GM10266 (cell line): ENCODE data around the gene BCAS3.

Source experiments
- DNase-seq: peaks from one replicate; pipeline ENCODE4 v3.0.0; 2012; ENCODE audit errors: extremely low spot score
- TF ChIP-seq, protein P1 (sequence below): IDR thresholded peaks from 2 replicates; pipeline ENCODE4 v1.5.1; 2012; ENCODE audit warnings: mild to moderate bottlenecking, low read depth; ENCODE audit not compliant: control insufficient read depth, insufficient read depth; ENCODE audit errors: missing control alignments

Gene BCAS3

DNA sequence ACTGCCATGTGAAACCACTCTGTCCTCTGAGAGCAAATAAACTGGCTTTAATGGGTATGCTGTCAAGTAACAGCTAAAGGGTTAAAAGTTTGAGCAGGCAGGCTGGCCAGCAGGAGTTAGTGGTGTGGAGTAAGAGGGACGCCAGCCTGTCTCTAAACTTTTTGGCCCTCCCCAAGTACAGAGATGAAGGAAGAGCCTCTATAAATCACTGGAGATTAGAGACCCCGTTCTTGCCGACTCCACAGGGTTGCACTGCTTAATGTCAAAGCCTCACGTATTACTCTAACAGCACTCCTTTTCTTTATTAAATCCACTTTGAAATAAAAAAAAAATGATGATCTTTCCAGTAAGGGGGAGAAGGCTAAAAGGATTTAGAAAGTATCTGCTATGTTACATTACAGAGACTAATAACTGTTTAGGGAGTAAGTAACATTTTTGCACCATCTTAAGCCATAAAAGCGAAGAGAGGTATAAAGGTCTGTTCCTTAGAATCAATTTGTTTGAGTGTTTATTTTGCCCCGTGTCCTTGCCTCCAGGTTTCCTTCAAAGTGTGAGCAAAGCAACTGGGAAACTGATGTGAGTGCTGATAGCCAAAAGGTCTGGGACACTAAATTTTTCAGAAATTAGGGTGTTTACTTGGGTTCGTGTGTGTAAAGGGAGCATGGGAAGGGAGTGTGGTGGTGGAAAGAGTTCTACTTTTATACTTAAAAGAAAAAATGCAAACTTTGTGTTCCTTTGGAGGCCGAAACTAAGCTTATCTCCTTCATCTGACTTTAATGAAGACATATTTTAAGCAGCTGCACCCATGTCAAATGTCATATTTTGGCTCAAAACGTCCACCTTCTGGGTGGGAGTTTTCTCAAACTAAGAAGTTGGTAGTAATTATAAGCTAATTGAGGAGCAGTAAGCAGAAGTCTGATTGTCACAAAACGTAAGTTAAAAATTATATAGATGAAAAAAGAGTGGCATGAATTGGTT, 612.0 kb downstream of the BCAS3 start:
- DNase-seq, result no peak
- TF ChIP-seq, protein P1, sequence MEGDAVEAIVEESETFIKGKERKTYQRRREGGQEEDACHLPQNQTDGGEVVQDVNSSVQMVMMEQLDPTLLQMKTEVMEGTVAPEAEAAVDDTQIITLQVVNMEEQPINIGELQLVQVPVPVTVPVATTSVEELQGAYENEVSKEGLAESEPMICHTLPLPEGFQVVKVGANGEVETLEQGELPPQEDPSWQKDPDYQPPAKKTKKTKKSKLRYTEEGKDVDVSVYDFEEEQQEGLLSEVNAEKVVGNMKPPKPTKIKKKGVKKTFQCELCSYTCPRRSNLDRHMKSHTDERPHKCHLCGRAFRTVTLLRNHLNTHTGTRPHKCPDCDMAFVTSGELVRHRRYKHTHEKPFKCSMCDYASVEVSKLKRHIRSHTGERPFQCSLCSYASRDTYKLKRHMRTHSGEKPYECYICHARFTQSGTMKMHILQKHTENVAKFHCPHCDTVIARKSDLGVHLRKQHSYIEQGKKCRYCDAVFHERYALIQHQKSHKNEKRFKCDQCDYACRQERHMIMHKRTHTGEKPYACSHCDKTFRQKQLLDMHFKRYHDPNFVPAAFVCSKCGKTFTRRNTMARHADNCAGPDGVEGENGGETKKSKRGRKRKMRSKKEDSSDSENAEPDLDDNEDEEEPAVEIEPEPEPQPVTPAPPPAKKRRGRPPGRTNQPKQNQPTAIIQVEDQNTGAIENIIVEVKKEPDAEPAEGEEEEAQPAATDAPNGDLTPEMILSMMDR, result no peak

DNA sequence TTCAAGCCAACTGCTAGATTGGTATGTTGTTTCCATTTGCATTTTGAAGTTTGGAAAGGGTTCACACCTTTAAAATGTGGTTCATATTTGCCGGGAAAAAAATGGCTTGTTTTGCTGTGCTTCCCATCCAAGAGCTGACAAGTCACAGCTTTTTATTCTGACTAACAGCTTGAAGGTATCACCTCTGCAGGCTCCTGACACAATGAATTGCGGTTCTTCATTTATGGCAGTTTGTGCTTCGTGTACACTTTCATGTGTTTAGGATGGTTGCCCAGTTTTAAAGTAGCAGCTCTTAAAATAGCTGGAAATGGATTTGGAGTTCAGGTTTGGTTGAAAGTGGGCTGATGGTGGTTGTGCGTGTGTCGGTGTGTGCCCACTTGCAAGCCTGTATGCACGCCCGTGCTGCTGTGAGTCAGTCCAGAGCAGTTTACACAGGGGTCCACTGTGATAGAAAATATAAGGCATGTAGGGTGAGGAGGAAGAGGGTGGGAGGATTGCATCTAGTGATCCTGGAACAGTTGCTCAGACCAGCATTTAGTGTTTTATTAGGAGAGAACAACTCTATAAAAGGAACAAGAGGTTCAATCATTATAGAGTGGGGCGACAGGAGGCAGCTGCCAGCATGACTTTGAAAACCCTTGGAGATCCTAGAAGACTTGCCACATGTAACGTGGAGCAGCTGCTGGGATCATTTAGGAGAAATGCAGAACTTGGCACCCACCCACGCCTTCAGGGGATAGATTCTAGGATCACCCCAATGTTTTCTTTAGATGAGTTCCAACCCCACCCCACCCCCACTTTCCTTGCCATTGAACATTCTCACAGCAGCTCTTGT, 614.0 kb downstream of the BCAS3 start:
- DNase-seq, result no peak
- TF ChIP-seq, protein P1, result no peak

DNA sequence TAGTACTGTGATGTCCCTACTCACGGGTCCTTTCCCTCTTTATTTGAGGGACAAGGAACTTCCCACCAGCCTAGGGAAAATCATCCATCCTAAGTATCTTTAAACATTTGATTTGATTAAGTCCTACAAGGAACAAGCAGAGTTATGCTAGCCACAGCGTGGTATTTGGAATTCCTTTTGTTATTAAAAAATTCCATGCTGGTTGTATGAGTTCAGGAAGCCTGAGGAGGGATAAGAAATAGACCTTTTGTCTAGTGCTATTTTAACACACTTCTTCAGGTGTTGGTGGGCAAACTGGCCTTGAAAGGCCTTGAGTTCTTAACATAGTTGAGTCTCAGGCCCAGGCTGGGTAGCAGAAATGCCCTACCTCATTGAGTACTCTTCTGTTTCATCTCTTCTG, 616.6 kb downstream of the BCAS3 start:
- TF ChIP-seq, protein P1, result no peak
- no peak for DNase-seq

DNA sequence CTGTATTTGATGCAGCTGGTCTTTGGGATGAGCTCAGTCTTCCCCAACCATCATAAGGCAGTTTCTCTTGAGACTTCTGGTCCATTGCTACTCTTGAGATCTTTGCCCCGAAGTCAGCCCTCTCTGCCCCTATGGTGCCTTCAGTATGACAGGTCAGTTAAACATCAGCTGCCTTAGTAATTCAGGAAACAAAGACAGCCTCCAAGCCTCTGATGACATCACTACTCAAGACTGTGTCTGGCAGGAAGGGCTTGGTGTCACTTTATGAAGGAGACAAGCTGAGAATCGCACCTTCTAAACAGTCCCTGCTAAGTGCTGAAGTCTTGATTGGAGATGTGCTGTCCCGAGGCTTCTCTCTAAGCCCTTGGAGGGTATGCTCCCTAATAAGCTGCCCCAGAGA, 617.1 kb downstream of the BCAS3 start:
- DNase-seq, result no peak
- TF ChIP-seq, protein P1, result no peak

DNA sequence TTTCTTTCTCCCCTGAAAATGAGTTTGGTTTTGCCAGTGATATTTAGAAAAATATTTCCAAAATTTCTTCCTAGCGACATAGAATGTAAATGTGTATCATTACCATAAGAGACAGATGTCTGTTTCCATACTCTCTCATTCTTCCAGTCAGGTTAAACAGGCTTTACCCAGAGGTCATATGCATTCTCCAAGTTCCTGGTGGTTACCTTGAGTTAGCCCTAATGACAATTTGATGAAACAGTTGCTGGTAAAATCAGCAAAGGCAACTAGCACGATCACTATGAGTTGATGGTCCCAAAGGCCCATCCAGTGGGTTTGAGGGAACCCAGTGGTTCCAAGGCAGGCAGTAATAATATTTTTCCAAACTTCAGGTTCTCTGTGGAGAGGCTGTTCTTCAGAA, 618.4 kb downstream of the BCAS3 start:
- DNase-seq, result no peak
- TF ChIP-seq, protein P1, result no peak

DNA sequence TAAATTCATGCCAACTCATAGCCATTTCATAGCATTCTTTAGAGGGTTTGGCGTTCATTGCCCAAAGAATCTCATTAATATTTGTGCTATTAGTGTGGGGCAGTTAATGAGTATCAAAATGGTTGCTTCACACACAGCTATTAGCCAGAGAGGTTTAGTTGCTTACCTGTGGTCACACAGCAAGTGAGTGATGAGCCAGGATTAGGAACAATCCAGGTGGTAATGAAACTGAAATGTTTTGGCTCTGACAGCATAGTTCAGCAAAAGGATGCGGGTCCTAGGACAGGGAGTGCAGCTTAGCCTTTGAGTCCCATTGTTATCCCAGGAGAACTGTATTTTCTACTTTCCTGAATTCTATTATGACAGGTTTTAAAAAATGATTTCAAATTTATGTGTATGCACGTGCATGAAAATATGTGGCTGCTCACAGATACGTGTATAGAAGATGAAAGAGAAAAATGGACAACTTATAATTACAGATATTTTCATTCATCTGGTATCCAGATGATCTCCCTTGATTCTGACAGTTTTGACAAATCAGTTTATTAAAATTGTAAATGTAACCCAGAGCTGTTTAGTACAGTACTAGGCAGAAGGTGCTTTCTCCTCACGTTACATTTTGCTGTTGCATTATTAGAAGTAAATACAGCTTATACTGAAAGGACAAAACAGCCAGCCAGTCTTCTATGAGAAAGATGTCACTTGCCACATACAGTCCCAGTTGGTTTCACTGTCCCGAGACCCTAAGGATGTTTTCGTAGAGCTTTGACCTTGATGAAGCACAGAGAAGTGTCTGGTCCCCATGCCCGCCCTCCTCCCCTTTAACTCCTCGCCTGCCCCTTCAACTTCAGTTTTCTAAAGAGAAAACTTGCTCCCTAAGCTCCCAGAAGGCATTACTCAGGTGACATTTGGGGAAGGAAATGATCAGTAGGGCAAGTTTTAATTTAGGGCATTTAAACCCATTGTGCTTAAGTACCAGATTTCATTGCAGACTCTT, 622.2 kb downstream of the BCAS3 start:
- TF ChIP-seq, protein P1, result no peak
- DNase-seq, result no peak
